GM12891 (cell line): ENCODE measurements around the gene KCNAB1.

Source experiments
- DNase-seq: peaks from one replicate; pipeline ENCODE4 v3.0.0; 2011; ENCODE audit warnings: low spot score; ENCODE audit not compliant: insufficient read length
- FAIRE-seq: peaks from 2 replicates; lab custom pipeline; 2011; peaks lifted over from hg19 to GRCh38; lab: Jason Lieb, UNC
- PAX5 ChIP-seq: IDR thresholded peaks from 2 replicates; pipeline ENCODE4 v1.6.1; 2011; ENCODE audit warnings: low read length, moderate library complexity, mild to moderate bottlenecking; ENCODE audit not compliant: insufficient read depth, severe bottlenecking
- POLR2A ChIP-seq: IDR thresholded peaks from 2 replicates; pipeline ENCODE4 v1.6.1; 2011; ENCODE audit warnings: low read depth, low read length, control low read depth
- POLR2AphosphoS5 ChIP-seq: IDR thresholded peaks from 2 replicates; pipeline ENCODE4 v1.6.1; 2011; ENCODE audit warnings: low read depth, low read length, control low read depth
- POU2F2 ChIP-seq: IDR thresholded peaks from 2 replicates; pipeline ENCODE4 v1.6.1; 2011; ENCODE audit warnings: low read depth, mild to moderate bottlenecking, control low read depth, low read length, moderate library complexity
- SPI1 ChIP-seq: IDR thresholded peaks from 2 replicates; pipeline ENCODE4 v1.6.1; 2011; ENCODE audit warnings: low read depth, low read length, control low read depth
- TAF1 ChIP-seq: IDR thresholded peaks from 2 replicates; pipeline ENCODE4 v1.6.1; 2011; ENCODE audit warnings: low read depth, low read length, control low read depth

KCNAB1 gene

GRCh38 chr3:156543043-156543555, 422.7 kb downstream of the KCNAB1 start:
- no peak for TF ChIP-seq TAF1
- TF ChIP-seq SPI1 = no peak
- no peak for TF ChIP-seq PAX5
- TF ChIP-seq POLR2AphosphoS5 = no peak
- TF ChIP-seq POLR2A = no peak
- DNase-seq (no peak), FAIRE-seq (no peak)

GRCh38 chr3:156547637-156548036, 427.3 kb downstream of the KCNAB1 start:
- FAIRE-seq = no peak
- no peak for DNase-seq

GRCh38 chr3:156548041-156548687, 427.8 kb downstream of the KCNAB1 start:
- DNase-seq (no peak), FAIRE-seq (no peak)
- TF ChIP-seq POU2F2 (no peak), SPI1 (no peak)

More at GRCh38 chr3:156547637-156548036, 427.3 kb downstream of the KCNAB1 start:
- no peak for TF ChIP-seq POLR2AphosphoS5
- no peak for TF ChIP-seq TAF1
- no peak for TF ChIP-seq PAX5
- TF ChIP-seq POLR2A = no peak
- no peak for TF ChIP-seq POU2F2
- no peak for TF ChIP-seq SPI1

- FAIRE-seq (no peak), DNase-seq (no peak)
- no peak for TF ChIP-seq POU2F2
- TF ChIP-seq TAF1 = no peak
- no peak for TF ChIP-seq SPI1
- TF ChIP-seq PAX5 = no peak
Measured at GRCh38 chr3:156548902-156549301, 428.5 kb downstream of the KCNAB1 start.

- FAIRE-seq = no peak
- no peak for TF ChIP-seq POU2F2
- no peak for TF ChIP-seq POLR2A
- TF ChIP-seq POLR2AphosphoS5 = no peak
- no peak for TF ChIP-seq SPI1
- TF ChIP-seq TAF1 = no peak
- no peak for TF ChIP-seq PAX5
- no peak for DNase-seq
Measured at GRCh38 chr3:156551261-156551660, 430.9 kb downstream of the KCNAB1 start.

- TF ChIP-seq PAX5 = no peak
- FAIRE-seq = no peak
- DNase-seq = no peak
Measured at GRCh38 chr3:156551746-156552145, 431.4 kb downstream of the KCNAB1 start.

GRCh38 chr3:156552973-156553372, 432.6 kb downstream of the KCNAB1 start:
- DNase-seq (no peak), FAIRE-seq (no peak)
- TF ChIP-seq POLR2AphosphoS5 (no peak), POLR2A (no peak), SPI1 (no peak), TAF1 (no peak), PAX5 (no peak), POU2F2 (no peak)

GRCh38 chr3:156553705-156554356, 433.5 kb downstream of the KCNAB1 start:
- TF ChIP-seq PAX5 (no peak), TAF1 (no peak), POLR2AphosphoS5 (no peak), POU2F2 (no peak), POLR2A (no peak), SPI1 (no peak)
- no peak for DNase-seq
- peak; percentile 33 for FAIRE-seq

GRCh38 chr3:156554515-156554841, 434.1 kb downstream of the KCNAB1 start:
- TF ChIP-seq TAF1 (no peak), SPI1 (no peak), POLR2AphosphoS5 (no peak), PAX5 (no peak), POU2F2 (no peak), POLR2A (no peak)
- FAIRE-seq (no peak), DNase-seq (no peak)

- DNase-seq (peak; percentile 74), FAIRE-seq (peak; percentile 95)
- TF ChIP-seq SPI1 (peak; percentile 40; the same call in 1 of the 2 replicates), POU2F2 (peak; percentile 82; the same call in 1 of the 2 replicates), POLR2AphosphoS5 (peak; percentile 88), TAF1 (peak; percentile 83), PAX5 (no peak), POLR2A (peak; percentile 89)
Measured at GRCh38 chr3:156554842-156555687, 434.7 kb downstream of the KCNAB1 start, which contains the start of gene SSR3. Gene SSR3, minus strand, starts transcription at chr3:156555117. Its CDS starts 28 bp downstream, at chr3:156555089.
